GM12801 (cell line): ENCODE data around the gene RAB11FIP3.

Source experiments
- CTCF ChIP-seq: IDR thresholded peaks from one replicate; pipeline ENCODE4 v1.5.1; 2011; ENCODE audit warnings: control low read depth; ENCODE audit not compliant: insufficient read length; ENCODE audit errors: extremely low read depth

Gene RAB11FIP3

GRCh38 chr16:398561-399339 is 26.7 kb upstream of the RAB11FIP3 start:
- TF ChIP-seq CTCF: no peak

GRCh38 chr16:399340-400019 is 26.0 kb upstream of the RAB11FIP3 start:
- TF ChIP-seq CTCF: no peak

GRCh38 chr16:400061-400591 is 25.3 kb upstream of the RAB11FIP3 start:
- TF ChIP-seq CTCF: no peak

GRCh38 chr16:401468-402348 is 23.7 kb upstream of the RAB11FIP3 start, which contains the start of gene DECR2:
Gene DECR2, plus strand, starts transcription at chr16:401885. Its CDS starts 79 bp downstream, at chr16:401964.
- no peak for TF ChIP-seq CTCF

GRCh38 chr16:404971-405486 is 20.4 kb upstream of the RAB11FIP3 start:
- TF ChIP-seq CTCF: no peak

- no peak for TF ChIP-seq CTCF
Observed at GRCh38 chr16:405548-406506, 19.6 kb upstream of the RAB11FIP3 start.
